ENCODE results near the gene YIPF1.
"Not testable (repeated sequence)": the region's sequence is repeated elsewhere in the genome, so short reads cannot be mapped to it uniquely, and the experiment has no call there.

The YIPF1 gene

GRCh38 chr1:53837646-53837923 lies 52.0 kb downstream of the YIPF1 start:
- peak overlapping the region; percentile 88 for H3K9ac ChIP-seq (ENCODE audit: low read depth, low read length)
- WGBS = 0% methylated on average over 5 of the region's 5 CpGs
- peaks cover 17% of the 10 kb centered on the region for H3K36me3 ChIP-seq (ENCODE audit: insufficient read depth, low read length)
- H3K27me3 ChIP-seq (ENCODE audit: insufficient read depth, low read length) = no peaks in the 10 kb centered on the region
- no peaks in the 10 kb centered on the region for H3K4me1 ChIP-seq (ENCODE audit: insufficient read depth, low read length)
- H3K4me3 ChIP-seq (ENCODE audit: low read length) = peak overlapping the region; percentile 99
- H3K9me3 ChIP-seq (ENCODE audit: insufficient read depth, low read depth, low read length) = 0 out of 2 replicates have a peak, but pooled peaks cover under 1% of the 10 kb centered on the region
- peak overlapping the region; percentile 99 for H3K27ac ChIP-seq (ENCODE audit: low read depth, low read length)

DNA sequence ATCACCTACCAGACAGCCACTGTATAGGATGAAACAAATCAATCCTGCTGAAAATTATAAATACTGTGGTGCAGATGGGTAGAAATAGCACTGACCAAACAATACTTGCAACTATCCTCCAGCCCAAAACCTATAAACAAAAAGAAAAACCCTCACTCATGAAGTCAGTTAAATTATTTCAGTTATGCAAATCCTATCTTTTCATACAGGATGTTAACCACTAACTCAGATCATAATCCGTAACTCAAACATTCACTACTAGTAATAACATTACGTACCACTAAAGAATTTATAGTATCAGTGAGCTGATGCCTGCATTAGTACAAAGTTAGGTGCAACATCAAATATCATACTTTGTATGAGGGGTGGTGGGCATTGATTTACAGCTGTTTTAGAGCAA lies 54.1 kb downstream of the YIPF1 start:
- Histone ChIP-seq H3K27me3 (ENCODE audit: insufficient read depth, low read length) (no peaks in the 10 kb centered on the region), H3K9me3 (ENCODE audit: insufficient read depth, low read depth, low read length) (no peaks in the 10 kb centered on the region), H3K36me3 (ENCODE audit: insufficient read depth, low read length) (peaks cover 29% of the 10 kb centered on the region), H3K27ac (ENCODE audit: low read depth, low read length) (no peak overlapping the region), H3K9ac (ENCODE audit: low read depth, low read length) (no peak overlapping the region), H3K4me1 (ENCODE audit: insufficient read depth, low read length) (no peaks in the 10 kb centered on the region), H3K4me3 (ENCODE audit: low read length) (no peak overlapping the region)
- WGBS = 92% methylated on average over 1 of the region's 2 CpGs

GRCh38 chr1:53834776-53835175 lies 54.8 kb downstream of the YIPF1 start:
- H3K36me3 ChIP-seq (ENCODE audit: insufficient read depth, low read length) = peaks cover 32% of the 10 kb centered on the region
- WGBS = 98% methylated on average over 11 of the region's 11 CpGs
- H3K4me3 ChIP-seq (ENCODE audit: low read length) = no peak overlapping the region
- no peaks in the 10 kb centered on the region for H3K27me3 ChIP-seq (ENCODE audit: insufficient read depth, low read length)
- H3K27ac ChIP-seq (ENCODE audit: low read depth, low read length) = no peak overlapping the region
- H3K9me3 ChIP-seq (ENCODE audit: insufficient read depth, low read depth, low read length) = no peaks in the 10 kb centered on the region
- no peaks in the 10 kb centered on the region for H3K4me1 ChIP-seq (ENCODE audit: insufficient read depth, low read length)
- H3K9ac ChIP-seq (ENCODE audit: low read depth, low read length) = no peak overlapping the region

GRCh38 chr1:53833393-53833792 lies 56.2 kb downstream of the YIPF1 start:
- H3K4me1 ChIP-seq (ENCODE audit: insufficient read depth, low read length) = no peaks in the 10 kb centered on the region
- no peaks in the 10 kb centered on the region for H3K9me3 ChIP-seq (ENCODE audit: insufficient read depth, low read depth, low read length)
- 100% methylated on average over 1 of the region's 4 CpGs for WGBS
- H3K27me3 ChIP-seq (ENCODE audit: insufficient read depth, low read length) = no peaks in the 10 kb centered on the region
- no peak overlapping the region for H3K27ac ChIP-seq (ENCODE audit: low read depth, low read length)
- peaks cover 42% of the 10 kb centered on the region for H3K36me3 ChIP-seq (ENCODE audit: insufficient read depth, low read length)
- no peak overlapping the region for H3K9ac ChIP-seq (ENCODE audit: low read depth, low read length)
- H3K4me3 ChIP-seq (ENCODE audit: low read length) = no peak overlapping the region

GRCh38 chr1:53826367-53826766 lies 63.2 kb downstream of the YIPF1 start:
- 95% methylated on average over 2 of the region's 2 CpGs for WGBS
- H3K36me3 ChIP-seq (ENCODE audit: insufficient read depth, low read length) = peaks cover 80% of the 10 kb centered on the region

DNA sequence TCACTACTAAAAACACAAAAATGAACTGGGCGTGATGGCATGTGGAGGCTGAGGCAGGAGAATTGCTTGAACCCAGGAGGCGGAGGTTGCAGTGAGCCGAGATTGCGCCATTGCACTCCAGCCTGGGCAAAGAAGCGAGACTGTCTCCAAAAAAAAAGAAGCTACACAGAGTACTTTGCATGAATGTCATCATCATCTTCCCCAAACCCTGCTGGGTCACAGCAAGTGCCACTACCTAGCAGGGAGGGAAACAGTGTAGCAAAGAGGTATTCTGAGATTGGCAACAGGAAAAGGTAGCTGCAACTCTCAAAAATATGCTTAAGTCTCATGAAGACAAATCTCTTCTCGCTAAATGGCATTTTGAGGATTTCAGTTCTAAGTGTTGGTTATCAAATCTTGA lies 64.3 kb downstream of the YIPF1 start:
- Histone ChIP-seq H3K9me3 (ENCODE audit: insufficient read depth, low read depth, low read length) (no peaks in the 10 kb centered on the region), H3K27ac (ENCODE audit: low read depth, low read length) (no peak overlapping the region), H3K4me1 (ENCODE audit: insufficient read depth, low read length) (no peaks in the 10 kb centered on the region), H3K4me3 (ENCODE audit: low read length) (no peak overlapping the region), H3K27me3 (ENCODE audit: insufficient read depth, low read length) (no peaks in the 10 kb centered on the region), H3K36me3 (ENCODE audit: insufficient read depth, low read length) (peaks cover 89% of the 10 kb centered on the region), H3K9ac (ENCODE audit: low read depth, low read length) (no peak overlapping the region)
- WGBS = 96% methylated on average over 5 of the region's 6 CpGs

More at GRCh38 chr1:53826367-53826766, 63.2 kb downstream of the YIPF1 start:
- no peaks in the 10 kb centered on the region for H3K9me3 ChIP-seq (ENCODE audit: insufficient read depth, low read depth, low read length)
- H3K4me1 ChIP-seq (ENCODE audit: insufficient read depth, low read length) = no peaks in the 10 kb centered on the region
- no peak overlapping the region for H3K27ac ChIP-seq (ENCODE audit: low read depth, low read length)
- no peak overlapping the region for H3K4me3 ChIP-seq (ENCODE audit: low read length)
- no peaks in the 10 kb centered on the region for H3K27me3 ChIP-seq (ENCODE audit: insufficient read depth, low read length)
- no peak overlapping the region for H3K9ac ChIP-seq (ENCODE audit: low read depth, low read length)

- peaks cover 96% of the 10 kb centered on the region for H3K36me3 ChIP-seq (ENCODE audit: insufficient read depth, low read length)
These were observed 66.7 kb downstream of the YIPF1 start for GRCh38 chr1:53822931-53823330.

GRCh38 chr1:53821380-53821779 lies 68.2 kb downstream of the YIPF1 start:
- Histone ChIP-seq H3K36me3 (ENCODE audit: insufficient read depth, low read length) (peaks cover 96% of the 10 kb centered on the region), H3K27ac (ENCODE audit: low read depth, low read length) (no peak overlapping the region), H3K9me3 (ENCODE audit: insufficient read depth, low read depth, low read length) (no peaks in the 10 kb centered on the region), H3K4me1 (ENCODE audit: insufficient read depth, low read length) (no peaks in the 10 kb centered on the region), H3K27me3 (ENCODE audit: insufficient read depth, low read length) (no peaks in the 10 kb centered on the region), H3K9ac (ENCODE audit: low read depth, low read length) (no peak overlapping the region), H3K4me3 (ENCODE audit: low read length) (no peak overlapping the region)
- 98% methylated on average over 5 of the region's 5 CpGs for WGBS

More at GRCh38 chr1:53822931-53823330, 66.7 kb downstream of the YIPF1 start:
- H3K27me3 ChIP-seq (ENCODE audit: insufficient read depth, low read length) = no peaks in the 10 kb centered on the region
- no peak overlapping the region for H3K9ac ChIP-seq (ENCODE audit: low read depth, low read length)
- no peaks in the 10 kb centered on the region for H3K9me3 ChIP-seq (ENCODE audit: insufficient read depth, low read depth, low read length)
- WGBS = 95% methylated on average over 3 of the region's 3 CpGs
- H3K27ac ChIP-seq (ENCODE audit: low read depth, low read length) = no peak overlapping the region
- no peaks in the 10 kb centered on the region for H3K4me1 ChIP-seq (ENCODE audit: insufficient read depth, low read length)
- no peak overlapping the region for H3K4me3 ChIP-seq (ENCODE audit: low read length)

DNA sequence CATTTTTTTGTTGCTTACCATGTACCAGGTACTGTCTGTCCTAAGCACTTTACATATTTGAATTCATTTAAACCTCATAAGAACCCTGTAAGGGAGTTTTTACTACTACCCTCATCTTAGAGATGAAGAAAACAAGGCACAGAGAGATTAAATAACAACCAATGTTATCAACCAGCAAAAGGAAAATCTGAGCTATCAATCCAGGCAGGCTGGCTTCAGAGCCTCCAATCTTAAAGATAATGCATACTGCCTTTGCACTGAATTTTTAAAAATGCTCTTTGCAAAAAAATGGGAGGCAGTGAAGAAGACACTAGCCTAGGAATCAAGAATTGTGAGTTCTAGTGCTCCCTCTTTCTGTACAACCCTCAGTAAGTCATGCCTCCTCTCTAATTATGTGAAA lies 70.2 kb downstream of the YIPF1 start:
- Histone ChIP-seq H3K27ac (ENCODE audit: low read depth, low read length) (no peak overlapping the region), H3K36me3 (ENCODE audit: insufficient read depth, low read length) (peaks cover 92% of the 10 kb centered on the region), H3K9me3 (ENCODE audit: insufficient read depth, low read depth, low read length) (no peaks in the 10 kb centered on the region), H3K9ac (ENCODE audit: low read depth, low read length) (no peak overlapping the region), H3K27me3 (ENCODE audit: insufficient read depth, low read length) (no peaks in the 10 kb centered on the region), H3K4me3 (ENCODE audit: low read length) (no peak overlapping the region), H3K4me1 (ENCODE audit: insufficient read depth, low read length) (no peaks in the 10 kb centered on the region)

GRCh38 chr1:53816584-53816983 lies 73.0 kb downstream of the YIPF1 start:
- not testable (repeated sequence) for H3K9ac ChIP-seq (ENCODE audit: low read depth, low read length); H3K9me3 ChIP-seq (ENCODE audit: insufficient read depth, low read depth, low read length); H3K4me1 ChIP-seq (ENCODE audit: insufficient read depth, low read length); H3K27me3 ChIP-seq (ENCODE audit: insufficient read depth, low read length); H3K4me3 ChIP-seq (ENCODE audit: low read length); H3K27ac ChIP-seq (ENCODE audit: low read depth, low read length)
- WGBS = 100% methylated on average over 1 of the region's 1 CpG
- peaks cover 79% of the 10 kb centered on the region for H3K36me3 ChIP-seq (ENCODE audit: insufficient read depth, low read length)

GRCh38 chr1:53815484-53815883 lies 74.1 kb downstream of the YIPF1 start:
- not testable (repeated sequence) for H3K4me3 ChIP-seq (ENCODE audit: low read length); H3K27me3 ChIP-seq (ENCODE audit: insufficient read depth, low read length); H3K9me3 ChIP-seq (ENCODE audit: insufficient read depth, low read depth, low read length); H3K9ac ChIP-seq (ENCODE audit: low read depth, low read length); H3K27ac ChIP-seq (ENCODE audit: low read depth, low read length); H3K4me1 ChIP-seq (ENCODE audit: insufficient read depth, low read length)
- H3K36me3 ChIP-seq (ENCODE audit: insufficient read depth, low read length) = peaks cover 76% of the 10 kb centered on the region
- 97% methylated on average over 1 of the region's 1 CpG for WGBS

GRCh38 chr1:53811414-53811851 lies 78.2 kb downstream of the YIPF1 start:
- no peaks in the 10 kb centered on the region for H3K27me3 ChIP-seq (ENCODE audit: insufficient read depth, low read length)
- no peak overlapping the region for H3K4me3 ChIP-seq (ENCODE audit: low read length)
- H3K9me3 ChIP-seq (ENCODE audit: insufficient read depth, low read depth, low read length) = no peaks in the 10 kb centered on the region
- H3K27ac ChIP-seq (ENCODE audit: low read depth, low read length) = peak overlapping the region; percentile 48
- 91% methylated on average over 4 of the region's 4 CpGs for WGBS
- H3K4me1 ChIP-seq (ENCODE audit: insufficient read depth, low read length) = no peaks in the 10 kb centered on the region
- peaks cover 76% of the 10 kb centered on the region for H3K36me3 ChIP-seq (ENCODE audit: insufficient read depth, low read length)
- no peak overlapping the region for H3K9ac ChIP-seq (ENCODE audit: low read depth, low read length)

Measured in HUES64 (cell line).